ENCODE measurements around the gene TSN. TPM values are rescaled to one million over a fixed set of nuclear protein-coding genes. Genes with fewer than 3 reads are reported as not detected.
A peak's percentile ranks its signal among the peaks of the same experiment; 100 is the strongest.
"Not testable (repeated sequence)": the region's sequence is repeated elsewhere in the genome, so short reads cannot be mapped to it uniquely, and the experiment has no call there.

TSN gene
- total RNA-seq, 1 donor from 2014 or later, result 42.6 TPM

- no peaks in the 10 kb centered on the region for H3K9me3 ChIP-seq (replicated peaks)
- no peak for TF ChIP-seq CTCF (IDR thresholded peaks at IDR 0.05; ENCODE audit: borderline replicate concordance)
- peaks cover 12% of the 10 kb centered on the region for H3K4me1 ChIP-seq
- H3K27me3 ChIP-seq (ENCODE audit: low read depth), result peaks cover 15% of the 10 kb centered on the region
- H3K36me3 ChIP-seq, result no peaks in the 10 kb centered on the region
- intact Hi-C loops (cut with micrococcal nuclease), result no loop called here
- H3K4me3 ChIP-seq, result no peak overlapping the region
- H3K27ac ChIP-seq (replicated peaks), result no peak overlapping the region
- DNase-seq, result no peak
Measured at GRCh38 chr2:121809607-121810006, 54.2 kb downstream of the TSN start.

- intact Hi-C loops (cut with micrococcal nuclease), result no loop called here
- peak overlapping the region; percentile 25 for H3K27ac ChIP-seq (replicated peaks)
- H3K36me3 ChIP-seq, result no peaks in the 10 kb centered on the region
- TF ChIP-seq CTCF (IDR thresholded peaks at IDR 0.05; ENCODE audit: borderline replicate concordance), result peak; percentile 70
- peaks cover 12% of the 10 kb centered on the region for H3K4me1 ChIP-seq
- H3K4me3 ChIP-seq, result no peak overlapping the region
- peaks cover 3% of the 10 kb centered on the region for H3K27me3 ChIP-seq (ENCODE audit: low read depth)
- peak; percentile 50 for DNase-seq
- H3K9me3 ChIP-seq (replicated peaks), result no peaks in the 10 kb centered on the region
Measured at GRCh38 chr2:121810959-121811853, 55.8 kb downstream of the TSN start.

GRCh38 chr2:121813083-121813482 lies 57.6 kb downstream of the TSN start:
- H3K9me3 ChIP-seq (replicated peaks); H3K36me3 ChIP-seq; intact Hi-C loops (cut with micrococcal nuclease): not testable (repeated sequence)

GRCh38 chr2:121815216-121815615 lies 59.8 kb downstream of the TSN start:
- peaks cover 12% of the 10 kb centered on the region for H3K4me1 ChIP-seq
- H3K36me3 ChIP-seq, result no peaks in the 10 kb centered on the region
- no peak for DNase-seq
- no peaks in the 10 kb centered on the region for H3K27me3 ChIP-seq (ENCODE audit: low read depth)
- TF ChIP-seq CTCF (IDR thresholded peaks at IDR 0.05; ENCODE audit: borderline replicate concordance), result no peak
- H3K4me3 ChIP-seq, result no peak overlapping the region
- intact Hi-C loops (cut with micrococcal nuclease), result no loop called here
- H3K9me3 ChIP-seq (replicated peaks), result peaks cover 10% of the 10 kb centered on the region
- H3K27ac ChIP-seq (replicated peaks), result no peak overlapping the region

More at GRCh38 chr2:121813083-121813482, 57.6 kb downstream of the TSN start:
- not testable (repeated sequence) for H3K4me3 ChIP-seq; DNase-seq; H3K27ac ChIP-seq (replicated peaks); H3K27me3 ChIP-seq (ENCODE audit: low read depth)
- H3K4me1 ChIP-seq, result peaks cover 12% of the 10 kb centered on the region

GRCh38 chr2:121816797-121817196 lies 61.3 kb downstream of the TSN start:
- Histone ChIP-seq H3K4me3 (no peak overlapping the region), H3K27me3 (ENCODE audit: low read depth) (no peaks in the 10 kb centered on the region), H3K9me3 (replicated peaks) (peaks cover 10% of the 10 kb centered on the region), H3K27ac (replicated peaks) (no peak overlapping the region), H3K4me1 (peaks cover 1% of the 10 kb centered on the region), H3K36me3 (no peaks in the 10 kb centered on the region)
- no peak for TF ChIP-seq CTCF (IDR thresholded peaks at IDR 0.05; ENCODE audit: borderline replicate concordance)
- no peak for DNase-seq
- intact Hi-C loops (cut with micrococcal nuclease), result no loop called here

- intact Hi-C loops (cut with micrococcal nuclease); DNase-seq; H3K36me3 ChIP-seq; H3K4me1 ChIP-seq; H3K4me3 ChIP-seq; H3K27ac ChIP-seq (replicated peaks); H3K27me3 ChIP-seq (ENCODE audit: low read depth): not testable (repeated sequence)
- H3K9me3 ChIP-seq (replicated peaks), result peaks cover 15% of the 10 kb centered on the region
Measured at GRCh38 chr2:121817304-121817703, 61.9 kb downstream of the TSN start.

Other genes starting within 250 kb of the TSN start
- 7.3 TPM for gene RNU4ATAC, start 224.8 kb upstream of the TSN start, total RNA-seq
- 60.1 TPM for gene CLASP1, start 106.2 kb upstream of the TSN start, total RNA-seq
- gene NIFK, start 18.8 kb upstream of the TSN start, total RNA-seq, result 22.8 TPM

All from left ventricle myocardium inferior (tissue), 1 donor.